Endothelial cell of umbilical vein (primary cell): ENCODE measurements around the gene NDC80.

ENCODE experiments used
- CTCF ChIP-seq, 2 donors: IDR thresholded peaks; 1 replicate in 1 of 2; 2 replicates in 1 of 2; pipeline ENCODE4 v1.5.1; 2011; ENCODE audit warnings: low read length in 2 of 2, mild to moderate bottlenecking in 2 of 2, moderate library complexity in 2 of 2, control low read depth in 1 of 2, inconsistent platforms in 1 of 2, low read depth in 1 of 2; ENCODE audit not compliant: insufficient read depth in 1 of 2; ENCODE audit errors: extremely low read depth in 1 of 2
- EZH2 ChIP-seq: IDR thresholded peaks from 2 replicates; pipeline ENCODE4 v1.6.1; 2012; ENCODE audit warnings: borderline replicate concordance, low read depth, mild to moderate bottlenecking, moderate library complexity, low read length, inconsistent platforms; ENCODE audit not compliant: severe bottlenecking
- GATA2 ChIP-seq: IDR thresholded peaks from 2 replicates; pipeline ENCODE4 v1.7.0; 2011; ENCODE audit warnings: low read depth, mild to moderate bottlenecking, moderate library complexity, mixed read lengths, low read length; ENCODE audit not compliant: insufficient read length, insufficient read depth
- JUN ChIP-seq: IDR thresholded peaks from 2 replicates; pipeline ENCODE4 v1.6.1; 2011; ENCODE audit warnings: borderline replicate concordance, low read depth; ENCODE audit not compliant: insufficient read length, insufficient read depth
- POLR2A ChIP-seq: IDR thresholded peaks from 2 replicates; pipeline ENCODE4 v1.6.1; 2012; ENCODE audit warnings: low read depth, mild to moderate bottlenecking, control low read depth, low read length
- POLR2AphosphoS5 ChIP-seq: IDR thresholded peaks from 2 replicates; pipeline ENCODE4 v1.6.1; 2012; ENCODE audit warnings: low read depth, mild to moderate bottlenecking, control low read depth, low read length, moderate library complexity; ENCODE audit not compliant: insufficient read depth

DNA sequence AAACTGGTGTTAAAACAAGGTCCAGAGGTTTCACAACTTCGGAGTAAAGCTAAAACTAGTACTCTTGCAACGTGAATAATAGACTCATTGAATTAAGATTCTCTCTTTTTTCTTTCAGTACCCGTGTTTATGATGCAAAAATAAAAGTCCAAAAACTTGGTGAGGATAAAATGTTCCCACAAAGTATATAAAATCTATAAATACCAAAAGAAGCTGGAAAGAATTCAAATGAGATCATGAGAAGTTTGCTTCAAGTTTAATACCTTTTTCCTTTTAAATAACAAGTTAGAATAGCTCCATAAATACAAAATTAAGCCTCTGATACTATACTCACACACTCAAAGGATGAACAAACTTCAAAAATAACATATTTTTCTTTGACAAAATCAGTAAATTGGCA lies 34.1 kb upstream of the NDC80 start:
- TF ChIP-seq POLR2A (no peak), CTCF (IDR thresholded peaks at IDR 0.05; ENCODE audit: extremely low read depth in 1 of 2, insufficient read depth in 1 of 2, low read depth in 1 of 2, low read length in 2 of 2) (no peak), POLR2AphosphoS5 (no peak), EZH2 (no peak), JUN (no peak), GATA2 (no peak)
